ENCODE measurements around the gene ABCG1.

GRCh38 chr21:42317341-42317741, 98.4 kb downstream of the ABCG1 start:
- no peak for TF ChIP-seq GATA3 (IDR thresholded peaks at IDR 0.05; ENCODE audit: low read depth, low read length)
- TF ChIP-seq GATA2 (IDR thresholded peaks at IDR 0.05; ENCODE audit: low read depth, low read length), result no peak
